Right lobe of liver (tissue), 6 donors: ENCODE data around the gene LRBA. TPM values are rescaled to one million over a fixed set of nuclear protein-coding genes. Genes with fewer than 3 reads are reported as not detected.

ENCODE experiments used
- ATAC-seq, 4 donors: fragments of 200-7000 bp; cut with Tn5 transposase; one replicate each; pipeline ENCODE4 v1.9.1; 2020; ENCODE audit warnings: mild to moderate bottlenecking in 4 of 4, moderate library complexity in 4 of 4
- DNase-seq, 3 donors: peaks; one replicate each; pipeline ENCODE4 v3.0.0-alpha.2; 2020
- H3K27ac ChIP-seq, 3 donors: fragments of 200-600 bp; one replicate each; pipeline ENCODE4 v1.8.0; 2022
- H3K27me3 ChIP-seq, 2 donors: fragments of 200-600 bp; one replicate each; pipeline ENCODE4 v1.8.0; 2022
- H3K36me3 ChIP-seq, 4 donors: fragments of 200-600 bp; sonication (generic) in 1 of 4; one replicate each; pipeline versions ENCODE4 v1.5.1 to v1.8.0; 2017 to 2022; ENCODE audit warnings: control low read depth in 1 of 4
- H3K4me1 ChIP-seq, 4 donors: fragments of 200-600 bp; sonication (generic) in 1 of 4; one replicate each; pipeline versions ENCODE4 v1.5.1 to v1.8.0; 2017 to 2022; ENCODE audit warnings: control low read depth in 1 of 4
- H3K4me3 ChIP-seq, 3 donors: fragments of 200-600 bp; one replicate each; pipeline ENCODE4 v1.8.0; 2022
- H3K9me3 ChIP-seq, 4 donors: fragments of 200-600 bp; sonication (generic) in 1 of 4; one replicate each; pipeline versions ENCODE4 v1.5.1 to v1.8.0; 2017 to 2022; ENCODE audit warnings: control low read depth in 1 of 4
- POLR2A ChIP-seq: fragments of 450-650 bp; IDR thresholded peaks from one replicate; pipeline ENCODE4 v1.6.1; 2017; ENCODE audit warnings: antibody characterized with exemption, mild to moderate bottlenecking
- WGBS: methylation state at CpG from one replicate; pipeline ENCODE4 v1.1.6; 2018; ENCODE audit warnings: low coverage, low lambda C conversion rate; ENCODE audit not compliant: insufficient coverage; ENCODE audit errors: missing lambda C conversion rate; 5-methylcytosine and 5-hydroxymethylcytosine counted together
- intact Hi-C, 2 donors: fragments of 100-400 bp; cut with DNase I; formaldehyde crosslinking; loops; one replicate each; pipeline versions ENCODE4 v1.11.2 to v1.14.1; 2022
- total RNA-seq, 6 experiments: library from RNA; depleted of rRNA in 2 of 6; stranded (reverse); fragments of >200 nt in 2 of 6; fragmentation: NEBNext Ultra II Directional in 3 of 6; extraction: Animal tissue kit (Norgen Biotek cat#: 25700) in 3 of 6; gene quantifications; one replicate each; pipeline versions ENCODE4 v1.1.0 to v1.2.4, GENCODE V29; 2016 to 2023
- TF ChIP-seq, protein P1 (sequence below), 4 donors: fragments of 200-600 bp in 3 of 4; fragments of 450-650 bp in 1 of 4; IDR thresholded peaks; one replicate each; pipeline versions ENCODE4 v1.5.1 to v1.8.0; 2016 to 2022; ENCODE audit warnings: antibody characterized with exemption in 4 of 4, mild to moderate bottlenecking in 2 of 4
- donor health status: DM: no; HTN: yes; CAD: no.
- donor health status: DM: no; HTN: no; CAD: no.
- donor health status: DM: no; HTN: no; CAD: no.
- donor health status: DM: no; HTN: yes; CAD: no.
- donor health status: DM: no; HTN: yes; CAD: no.

Gene LRBA
- total RNA-seq, 6 experiments from 2014 or later, result 18.9 to 48.1 (median 24.5) TPM

DNA sequence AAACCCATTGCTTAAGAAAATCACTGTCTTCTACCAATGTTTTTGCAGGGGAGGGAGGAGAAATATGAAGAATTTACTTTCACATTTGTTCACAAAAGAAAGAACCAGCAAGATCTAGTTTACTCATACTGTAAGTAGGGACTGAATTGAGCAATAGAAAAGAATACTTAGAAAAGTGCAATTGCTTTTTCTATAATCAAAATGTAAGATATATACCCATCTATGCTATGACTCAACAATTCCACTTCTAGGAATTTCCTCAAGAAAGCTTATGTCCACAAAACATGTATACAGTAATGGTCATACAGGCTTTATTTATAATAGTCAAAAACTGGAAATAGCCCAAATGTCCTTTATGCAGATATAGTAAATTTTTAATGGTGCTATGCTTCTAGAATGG lies 196.4 kb downstream of the LRBA start:
- H3K4me3 ChIP-seq, result no peak overlapping the region
- intact Hi-C loops, result no loop called here
- H3K27me3 ChIP-seq, result no peaks in the 10 kb centered on the region
- no peak for ATAC-seq
- no peaks in the 10 kb centered on the region for H3K4me1 ChIP-seq
- H3K9me3 ChIP-seq, result no peaks in the 10 kb centered on the region
- DNase-seq, result no peak
- no peak overlapping the region for H3K27ac ChIP-seq
- TF ChIP-seq POLR2A, result no peak
- TF ChIP-seq, protein P1, sequence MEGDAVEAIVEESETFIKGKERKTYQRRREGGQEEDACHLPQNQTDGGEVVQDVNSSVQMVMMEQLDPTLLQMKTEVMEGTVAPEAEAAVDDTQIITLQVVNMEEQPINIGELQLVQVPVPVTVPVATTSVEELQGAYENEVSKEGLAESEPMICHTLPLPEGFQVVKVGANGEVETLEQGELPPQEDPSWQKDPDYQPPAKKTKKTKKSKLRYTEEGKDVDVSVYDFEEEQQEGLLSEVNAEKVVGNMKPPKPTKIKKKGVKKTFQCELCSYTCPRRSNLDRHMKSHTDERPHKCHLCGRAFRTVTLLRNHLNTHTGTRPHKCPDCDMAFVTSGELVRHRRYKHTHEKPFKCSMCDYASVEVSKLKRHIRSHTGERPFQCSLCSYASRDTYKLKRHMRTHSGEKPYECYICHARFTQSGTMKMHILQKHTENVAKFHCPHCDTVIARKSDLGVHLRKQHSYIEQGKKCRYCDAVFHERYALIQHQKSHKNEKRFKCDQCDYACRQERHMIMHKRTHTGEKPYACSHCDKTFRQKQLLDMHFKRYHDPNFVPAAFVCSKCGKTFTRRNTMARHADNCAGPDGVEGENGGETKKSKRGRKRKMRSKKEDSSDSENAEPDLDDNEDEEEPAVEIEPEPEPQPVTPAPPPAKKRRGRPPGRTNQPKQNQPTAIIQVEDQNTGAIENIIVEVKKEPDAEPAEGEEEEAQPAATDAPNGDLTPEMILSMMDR (IDR thresholded peaks at IDR 0.05), result no peak
- H3K36me3 ChIP-seq, result no peaks in the 10 kb centered on the region

DNA sequence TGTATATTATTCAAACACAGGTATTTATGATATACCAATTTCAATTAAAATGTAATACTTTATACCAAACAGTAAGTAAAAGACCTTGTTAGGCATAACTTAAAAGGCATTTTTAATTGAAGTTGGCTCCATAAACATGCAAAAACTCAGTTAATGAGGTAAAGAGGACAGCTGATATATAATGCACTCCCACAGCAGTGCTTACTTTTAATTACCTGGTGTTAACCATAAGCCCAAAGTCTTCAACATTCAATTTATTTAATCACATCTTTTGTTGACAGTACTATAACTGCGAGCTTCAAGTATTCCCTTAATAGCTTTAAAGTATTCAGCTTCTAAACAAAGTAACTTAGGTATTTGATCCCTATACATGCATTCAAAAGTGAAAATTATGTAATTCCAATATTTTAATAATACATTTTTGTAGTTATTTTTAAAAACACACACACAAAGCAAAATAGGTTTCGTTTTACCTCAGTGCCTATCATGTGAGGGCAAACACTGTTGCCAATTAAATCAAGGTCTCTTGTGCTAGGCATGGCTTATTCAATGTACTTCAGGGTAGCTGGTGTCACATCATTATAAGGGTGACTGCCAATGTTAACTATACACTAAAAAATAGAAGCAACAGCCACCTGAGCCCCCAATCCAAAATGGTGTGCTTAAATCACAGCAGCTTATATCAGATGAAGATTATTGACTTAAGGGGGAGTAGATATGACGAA lies 197.1 kb downstream of the LRBA start:
- ATAC-seq (no peak), DNase-seq (no peak)
- Histone ChIP-seq H3K36me3 (no peaks in the 10 kb centered on the region), H3K4me1 (no peaks in the 10 kb centered on the region), H3K27me3 (no peaks in the 10 kb centered on the region), H3K27ac (no peak overlapping the region), H3K9me3 (no peaks in the 10 kb centered on the region), H3K4me3 (no peak overlapping the region)
- TF ChIP-seq POLR2A, result no peak
- TF ChIP-seq, protein P1 (IDR thresholded peaks at IDR 0.05), result no peak
- WGBS, result 85% methylated on average over 3 of the region's 3 CpGs
- intact Hi-C loops, result no loop called here

DNA sequence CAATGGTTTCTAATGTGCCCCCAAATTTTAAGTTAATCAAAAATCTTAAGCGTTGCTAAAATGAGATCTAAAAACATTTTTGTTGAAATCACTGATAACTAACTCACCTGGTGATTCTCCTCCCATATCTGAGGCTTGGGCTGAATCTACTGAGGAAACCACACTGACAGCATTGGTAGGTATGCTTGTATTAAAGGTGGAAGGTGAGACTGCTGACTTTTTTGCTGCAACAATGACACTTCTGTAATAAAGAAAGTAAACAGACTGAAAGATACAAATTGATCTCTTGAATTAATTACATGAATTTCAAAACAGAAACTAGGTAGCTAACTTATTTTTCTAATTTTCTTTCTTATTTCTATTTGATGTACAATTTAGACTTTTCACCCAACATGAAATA lies 198.1 kb downstream of the LRBA start:
- ATAC-seq (no peak), DNase-seq (no peak)
- 94% methylated on average over 1 of the region's 1 CpG for WGBS
- Histone ChIP-seq H3K27me3 (no peaks in the 10 kb centered on the region), H3K4me1 (no peaks in the 10 kb centered on the region), H3K9me3 (no peaks in the 10 kb centered on the region), H3K27ac (no peak overlapping the region), H3K4me3 (no peak overlapping the region), H3K36me3 (no peaks in the 10 kb centered on the region)
- intact Hi-C loops, result no loop called here
- TF ChIP-seq POLR2A, result no peak
- TF ChIP-seq, protein P1 (IDR thresholded peaks at IDR 0.05), result no peak

DNA sequence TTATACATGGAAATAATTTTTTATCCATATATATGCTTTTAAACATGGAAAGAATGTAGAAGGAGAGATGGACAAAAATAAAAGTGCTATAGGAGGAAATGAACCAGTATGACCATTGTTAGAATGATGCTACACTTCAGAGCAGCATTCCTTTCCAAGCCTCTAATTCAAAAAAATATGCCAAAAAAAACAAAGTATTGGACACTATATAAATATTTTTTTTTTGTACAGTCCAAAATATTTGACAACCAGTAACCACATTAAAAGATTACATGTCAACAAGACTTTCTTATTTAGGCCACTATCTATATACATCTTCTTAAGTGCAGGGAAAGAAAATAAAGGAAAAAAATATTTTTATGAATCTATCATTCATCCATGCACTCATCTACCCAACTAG lies 198.6 kb downstream of the LRBA start:
- no peak for ATAC-seq
- no peaks in the 10 kb centered on the region for H3K27me3 ChIP-seq
- no peak for TF ChIP-seq POLR2A
- TF ChIP-seq, protein P1 (IDR thresholded peaks at IDR 0.05), result no peak
- intact Hi-C loops, result no loop called here
- DNase-seq, result no peak
- H3K4me3 ChIP-seq, result no peak overlapping the region
- no peaks in the 10 kb centered on the region for H3K9me3 ChIP-seq
- H3K4me1 ChIP-seq, result no peaks in the 10 kb centered on the region
- H3K27ac ChIP-seq, result no peak overlapping the region
- H3K36me3 ChIP-seq, result no peaks in the 10 kb centered on the region

DNA sequence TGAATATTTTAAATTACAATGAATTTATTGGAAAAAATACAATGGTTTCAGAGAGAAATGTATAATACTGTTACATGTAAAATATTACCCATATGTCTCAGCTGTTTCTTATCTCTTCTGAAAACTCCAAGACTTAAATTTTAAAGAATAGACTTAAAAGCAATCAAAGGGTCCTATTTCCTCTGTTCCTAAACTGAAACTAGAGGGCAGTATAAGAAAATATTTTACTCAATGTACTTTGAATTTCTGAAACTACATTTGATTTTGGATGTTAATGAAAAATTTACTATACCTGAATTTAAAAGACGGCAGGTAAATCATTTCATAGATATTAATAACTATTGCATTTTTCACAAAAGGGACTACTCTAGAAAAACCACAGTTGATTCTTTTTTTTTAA lies 200.2 kb downstream of the LRBA start:
- TF ChIP-seq, protein P1 (IDR thresholded peaks at IDR 0.05), result peak in 2 of 4 donors; percentile 8 to 14
- no peak for TF ChIP-seq POLR2A
- intact Hi-C loops, result no loop called here
- Histone ChIP-seq H3K4me1 (no peaks in the 10 kb centered on the region), H3K27me3 (no peaks in the 10 kb centered on the region), H3K27ac (no peak overlapping the region), H3K9me3 (no peaks in the 10 kb centered on the region), H3K36me3 (no peaks in the 10 kb centered on the region), H3K4me3 (no peak overlapping the region)
- ATAC-seq (no peak), DNase-seq (no peak)
- WGBS, result 89% methylated on average over 1 of the region's 1 CpG
